Measurements from ENCODE around the gene YPEL5. TPM values are rescaled to one million over a fixed set of nuclear protein-coding genes. Genes with fewer than 3 reads are reported as not detected.
A peak's percentile ranks its signal among the peaks of the same experiment; 100 is the strongest.

The YPEL5 gene
- total RNA-seq, 2 experiments from 2014 or later: 25.4 to 27.6 TPM

GRCh38 chr2:30197570-30198192, 50.9 kb downstream of the YPEL5 start:
- no peak overlapping the region for H3K4me3 Mint-ChIP-seq
- peaks cover 4% of the 10 kb centered on the region for H3K4me1 Mint-ChIP-seq
- H3K9me3 Mint-ChIP-seq: no peaks in the 10 kb centered on the region
- no peaks in the 10 kb centered on the region for H3K27me3 Mint-ChIP-seq
- H3K27ac Mint-ChIP-seq: no peak overlapping the region
- DNase-seq: no peak
- H3K36me3 Mint-ChIP-seq: no peaks in the 10 kb centered on the region

- no peaks in the 10 kb centered on the region for H3K36me3 Mint-ChIP-seq
- H3K4me1 Mint-ChIP-seq: peaks cover 5% of the 10 kb centered on the region
- no peaks in the 10 kb centered on the region for H3K27me3 Mint-ChIP-seq
- no peaks in the 10 kb centered on the region for H3K9me3 Mint-ChIP-seq
- no peak overlapping the region for H3K4me3 Mint-ChIP-seq
- DNase-seq: no peak
- H3K27ac Mint-ChIP-seq: no peak overlapping the region
Observed at GRCh38 chr2:30201990-30202389, 55.2 kb downstream of the YPEL5 start.

GRCh38 chr2:30203156-30203555, 56.3 kb downstream of the YPEL5 start:
- H3K27ac Mint-ChIP-seq: no peak overlapping the region
- H3K4me3 Mint-ChIP-seq: no peak overlapping the region

GRCh38 chr2:30204281-30204680, 57.5 kb downstream of the YPEL5 start:
- Mint-ChIP-seq H3K27ac (no peak overlapping the region), H3K9me3 (no peaks in the 10 kb centered on the region), H3K4me1 (peaks cover 11% of the 10 kb centered on the region), H3K4me3 (no peak overlapping the region), H3K36me3 (no peaks in the 10 kb centered on the region), H3K27me3 (no peaks in the 10 kb centered on the region)
- DNase-seq: no peak

More at GRCh38 chr2:30203156-30203555, 56.3 kb downstream of the YPEL5 start:
- DNase-seq: no peak
- H3K27me3 Mint-ChIP-seq: no peaks in the 10 kb centered on the region
- no peaks in the 10 kb centered on the region for H3K9me3 Mint-ChIP-seq
- H3K36me3 Mint-ChIP-seq: no peaks in the 10 kb centered on the region
- H3K4me1 Mint-ChIP-seq: peaks cover 2% of the 10 kb centered on the region

DNA sequence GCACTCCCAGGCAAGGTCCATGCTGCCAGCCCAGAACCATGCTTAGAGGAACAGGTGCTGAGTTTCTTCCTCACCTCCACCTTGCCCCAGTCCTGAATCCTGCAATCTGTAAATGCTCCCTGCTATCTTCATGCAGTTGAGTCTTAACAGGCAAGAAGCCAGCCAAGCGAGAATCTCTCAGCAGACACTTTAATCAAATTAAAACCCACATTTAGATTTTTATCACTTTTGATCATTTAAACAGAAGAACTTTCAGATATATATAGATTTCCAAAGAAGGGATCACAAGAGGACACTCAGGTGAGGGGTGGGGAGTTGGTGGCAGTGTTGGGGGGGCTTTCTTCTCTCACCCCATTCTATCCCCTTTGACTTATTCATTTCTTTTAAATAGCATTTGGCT, 58.6 kb downstream of the YPEL5 start:
- H3K4me1 Mint-ChIP-seq: peaks cover 18% of the 10 kb centered on the region
- no peaks in the 10 kb centered on the region for H3K36me3 Mint-ChIP-seq
- H3K4me3 Mint-ChIP-seq: no peak overlapping the region
- no peak overlapping the region for H3K27ac Mint-ChIP-seq
- H3K27me3 Mint-ChIP-seq: no peaks in the 10 kb centered on the region
- H3K9me3 Mint-ChIP-seq: no peaks in the 10 kb centered on the region
- no peak for DNase-seq

DNA sequence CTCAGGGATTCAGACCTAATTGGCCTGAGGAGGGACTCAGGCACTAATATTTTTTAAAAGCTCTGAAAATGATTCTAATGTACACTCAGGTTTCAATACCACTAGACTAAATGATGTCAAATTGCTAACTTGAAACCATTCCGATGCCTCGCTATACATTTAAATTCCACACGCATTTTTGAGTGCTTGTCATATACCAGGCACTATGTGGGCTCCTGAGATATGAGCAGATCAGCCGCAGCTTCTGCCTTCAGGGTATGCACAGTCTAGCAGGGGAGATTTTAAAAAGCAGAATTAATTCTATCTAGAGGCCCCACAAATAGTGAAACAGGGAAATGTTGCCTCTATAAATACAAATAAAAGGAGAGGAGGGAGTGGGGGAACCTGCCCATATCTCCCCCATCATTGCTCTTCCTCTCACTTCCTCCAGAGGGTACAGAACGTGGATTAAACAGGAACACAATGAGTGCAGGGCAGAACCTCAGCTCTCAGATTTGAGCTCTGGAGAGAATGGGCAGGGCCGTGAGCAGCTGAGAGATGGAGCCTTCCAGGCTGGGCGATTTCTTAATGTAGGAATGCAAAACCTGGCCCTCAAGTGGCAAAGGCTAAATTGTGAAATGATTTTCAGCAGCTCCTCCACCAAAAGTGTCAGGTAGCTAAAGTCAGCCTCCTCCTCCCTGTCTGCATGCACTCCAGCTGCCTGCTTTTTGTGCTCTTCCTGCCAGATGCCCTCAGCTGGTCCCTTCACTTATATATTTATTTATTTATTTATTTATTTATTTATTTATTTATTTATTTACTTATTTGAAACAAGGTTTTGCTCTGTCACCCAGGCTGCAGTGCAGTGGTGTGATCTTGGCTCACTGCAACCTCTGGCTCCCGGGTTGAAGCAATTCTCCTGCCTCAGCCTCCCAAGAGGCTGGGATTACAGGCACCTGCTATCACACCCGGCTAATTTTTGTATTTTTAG, 59.9 kb downstream of the YPEL5 start:
- no peak for DNase-seq
- H3K27me3 Mint-ChIP-seq: no peaks in the 10 kb centered on the region
- H3K9me3 Mint-ChIP-seq: no peaks in the 10 kb centered on the region
- no peak overlapping the region for H3K4me3 Mint-ChIP-seq
- no peaks in the 10 kb centered on the region for H3K36me3 Mint-ChIP-seq
- peaks cover 19% of the 10 kb centered on the region for H3K4me1 Mint-ChIP-seq
- H3K27ac Mint-ChIP-seq: no peak overlapping the region

DNA sequence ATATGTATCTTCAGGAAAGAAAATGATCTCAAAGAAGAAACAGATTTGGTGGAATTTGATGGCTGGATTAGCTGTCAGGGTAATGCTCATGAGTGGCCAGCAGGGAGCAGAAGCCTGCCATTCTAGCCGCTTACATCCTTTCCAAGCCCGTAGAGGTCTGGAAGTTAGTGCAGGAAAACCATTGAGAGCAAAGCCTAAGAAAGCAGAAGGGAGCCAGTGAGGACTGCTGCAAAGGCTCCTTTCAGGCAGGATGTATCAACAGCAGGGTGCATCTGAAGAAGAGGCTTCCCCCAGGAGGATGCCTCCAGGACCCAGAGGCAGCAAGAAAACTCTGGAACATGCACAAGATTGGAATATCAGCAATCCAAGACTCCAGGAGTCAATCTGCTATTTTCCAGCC, 61.6 kb downstream of the YPEL5 start:
- Mint-ChIP-seq H3K27ac (no peak overlapping the region), H3K36me3 (no peaks in the 10 kb centered on the region), H3K27me3 (no peaks in the 10 kb centered on the region), H3K4me1 (peaks cover 19% of the 10 kb centered on the region), H3K4me3 (no peak overlapping the region), H3K9me3 (no peaks in the 10 kb centered on the region)
- DNase-seq: peak; percentile 22

- Mint-ChIP-seq H3K4me1 (peaks cover 22% of the 10 kb centered on the region), H3K36me3 (no peaks in the 10 kb centered on the region), H3K9me3 (no peaks in the 10 kb centered on the region), H3K27ac (no peak overlapping the region), H3K4me3 (no peak overlapping the region), H3K27me3 (no peaks in the 10 kb centered on the region)
- DNase-seq: no peak
Observed at GRCh38 chr2:30209227-30209626, 62.4 kb downstream of the YPEL5 start.

Other genes starting within 250 kb of the YPEL5 start
- not detected for gene ALK, start 225.4 kb upstream of the YPEL5 start, total RNA-seq
- 10 to 100 TPM; 85.0 to 89.2 TPM for gene LBH, start 84.5 kb downstream of the YPEL5 start, total RNA-seq